Brain microvascular endothelial cell (primary cell): ENCODE data around the gene ITPRID1.

Experiments
- DNase-seq: peaks from one replicate; pipeline ENCODE4 v3.0.0-alpha.2; 2020
- H3K27ac ChIP-seq: fragments of 250-450 bp; sonication (Bioruptor Pico); 2 replicates; pipeline ENCODE4 v1.5.1; 2020; ENCODE audit warnings: mild to moderate bottlenecking, moderate library complexity
- H3K27me3 ChIP-seq: fragments of 250-450 bp; sonication (Bioruptor Pico); replicated peaks from 2 replicates; pipeline ENCODE4 v1.5.1; 2020; ENCODE audit warnings: mild to moderate bottlenecking
- H3K36me3 ChIP-seq: fragments of 250-450 bp; sonication (Bioruptor Pico); replicated peaks from 2 replicates; pipeline ENCODE4 v1.5.1; 2020; ENCODE audit warnings: mild to moderate bottlenecking
- H3K4me3 ChIP-seq: 2 replicates; pipeline ENCODE4 v1.5.1; 2011; ENCODE audit warnings: low read depth, mild to moderate bottlenecking, control low read depth, low read length, moderate library complexity
- in situ Hi-C: cut with HindIII; loops from 2 replicates; pipeline ENCODE4 v1.10.0; 2017; ENCODE audit warnings: low sequenced_read_pairs, low pct_ligation_motif_present
- TF ChIP-seq, protein P1 (sequence below): IDR thresholded peaks from 2 replicates; pipeline ENCODE4 v1.5.1; 2011; ENCODE audit warnings: low read depth, mild to moderate bottlenecking, moderate library complexity, low read length, control low read depth, inconsistent platforms; ENCODE audit errors: missing control alignments

ITPRID1 gene

DNA sequence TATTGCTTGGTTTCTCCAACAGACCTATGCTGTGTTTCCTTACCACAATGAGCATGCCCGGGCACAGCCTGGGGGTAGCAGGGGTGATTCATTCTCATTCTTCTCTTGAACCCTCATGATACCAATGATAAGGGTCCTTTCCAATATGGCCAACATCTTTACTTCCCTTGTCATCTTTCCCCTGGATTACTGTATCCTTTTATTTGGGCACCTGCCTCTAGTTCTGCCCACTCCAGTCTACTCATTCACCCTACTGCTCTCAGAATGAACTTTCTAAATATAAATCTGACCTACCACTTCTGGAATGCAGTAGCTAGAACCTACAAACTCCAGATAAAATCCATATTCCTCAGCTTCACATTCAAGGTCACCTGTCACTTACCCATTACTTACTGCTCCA is 26.4 kb upstream of the ITPRID1 start:
- no peak for DNase-seq
- Histone ChIP-seq H3K4me3 (no peak overlapping the region), H3K27ac (no peak overlapping the region), H3K27me3 (no peaks in the 10 kb centered on the region), H3K36me3 (no peaks in the 10 kb centered on the region)
- TF ChIP-seq, protein P1, sequence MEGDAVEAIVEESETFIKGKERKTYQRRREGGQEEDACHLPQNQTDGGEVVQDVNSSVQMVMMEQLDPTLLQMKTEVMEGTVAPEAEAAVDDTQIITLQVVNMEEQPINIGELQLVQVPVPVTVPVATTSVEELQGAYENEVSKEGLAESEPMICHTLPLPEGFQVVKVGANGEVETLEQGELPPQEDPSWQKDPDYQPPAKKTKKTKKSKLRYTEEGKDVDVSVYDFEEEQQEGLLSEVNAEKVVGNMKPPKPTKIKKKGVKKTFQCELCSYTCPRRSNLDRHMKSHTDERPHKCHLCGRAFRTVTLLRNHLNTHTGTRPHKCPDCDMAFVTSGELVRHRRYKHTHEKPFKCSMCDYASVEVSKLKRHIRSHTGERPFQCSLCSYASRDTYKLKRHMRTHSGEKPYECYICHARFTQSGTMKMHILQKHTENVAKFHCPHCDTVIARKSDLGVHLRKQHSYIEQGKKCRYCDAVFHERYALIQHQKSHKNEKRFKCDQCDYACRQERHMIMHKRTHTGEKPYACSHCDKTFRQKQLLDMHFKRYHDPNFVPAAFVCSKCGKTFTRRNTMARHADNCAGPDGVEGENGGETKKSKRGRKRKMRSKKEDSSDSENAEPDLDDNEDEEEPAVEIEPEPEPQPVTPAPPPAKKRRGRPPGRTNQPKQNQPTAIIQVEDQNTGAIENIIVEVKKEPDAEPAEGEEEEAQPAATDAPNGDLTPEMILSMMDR: no peak
- in situ Hi-C loops: no loop called here

DNA sequence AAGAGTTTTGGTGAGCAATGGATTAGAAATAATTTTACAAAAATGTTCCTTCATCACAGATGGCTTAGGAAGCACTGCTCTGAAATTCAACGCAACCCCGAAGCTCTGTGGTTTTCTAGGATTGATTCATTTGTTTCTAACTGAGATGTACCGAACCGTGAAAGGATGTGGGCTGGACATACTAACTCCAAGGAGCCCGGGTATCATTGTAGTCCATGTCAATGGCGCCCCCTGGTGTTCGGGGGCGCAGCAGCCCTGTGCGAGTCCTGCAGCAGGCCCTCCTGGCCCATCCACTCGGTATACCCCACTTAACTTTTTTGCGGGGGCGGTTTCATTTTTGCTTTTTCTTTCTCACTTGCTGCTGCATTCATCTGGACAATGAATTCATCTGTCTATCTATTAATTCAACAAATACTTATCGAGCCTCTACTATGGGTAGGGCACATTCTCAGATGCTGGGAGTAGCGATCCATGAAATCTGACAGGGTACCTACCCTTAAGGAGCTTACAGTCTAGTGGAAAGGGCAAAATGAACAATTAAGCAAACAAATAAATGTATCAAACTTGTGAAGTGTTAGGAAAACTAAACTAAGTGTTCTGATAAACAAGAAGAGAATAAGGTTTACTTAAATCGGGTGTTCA is 25.2 kb upstream of the ITPRID1 start:
- in situ Hi-C loops: no loop called here
- no peak overlapping the region for H3K4me3 ChIP-seq
- TF ChIP-seq, protein P1: peak; percentile 76
- no peak for DNase-seq
- no peak overlapping the region for H3K27ac ChIP-seq
- no peaks in the 10 kb centered on the region for H3K36me3 ChIP-seq
- no peaks in the 10 kb centered on the region for H3K27me3 ChIP-seq

DNA sequence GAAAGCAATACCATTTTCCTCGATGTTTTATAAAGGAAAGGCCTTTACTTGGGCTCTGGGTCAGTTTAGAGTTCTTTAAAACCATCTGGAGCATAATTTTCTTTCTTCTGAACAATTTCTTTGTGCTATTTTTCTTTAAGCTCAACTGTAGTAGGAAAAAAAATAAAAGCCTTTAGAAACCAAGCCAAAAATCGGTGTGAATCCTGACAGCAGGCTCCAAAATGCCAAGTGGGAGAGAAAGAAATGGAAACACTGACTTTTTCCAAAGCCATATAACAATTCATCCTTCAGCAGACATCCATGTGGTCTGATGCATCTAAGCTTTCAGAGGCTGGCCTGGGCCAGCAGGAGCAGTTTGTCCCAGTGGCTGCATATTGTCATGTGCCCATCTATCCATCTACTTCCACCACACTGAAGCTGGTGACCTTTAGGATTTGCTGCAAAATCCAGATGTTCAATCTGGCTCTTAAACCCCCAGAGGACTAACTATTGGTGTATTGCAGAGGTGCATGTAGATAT is 23.0 kb upstream of the ITPRID1 start:
- H3K27ac ChIP-seq: no peak overlapping the region
- DNase-seq: no peak
- H3K27me3 ChIP-seq: no peaks in the 10 kb centered on the region
- H3K36me3 ChIP-seq: no peaks in the 10 kb centered on the region
- H3K4me3 ChIP-seq: no peak overlapping the region
- in situ Hi-C loops: no loop called here
- TF ChIP-seq, protein P1: no peak

DNA sequence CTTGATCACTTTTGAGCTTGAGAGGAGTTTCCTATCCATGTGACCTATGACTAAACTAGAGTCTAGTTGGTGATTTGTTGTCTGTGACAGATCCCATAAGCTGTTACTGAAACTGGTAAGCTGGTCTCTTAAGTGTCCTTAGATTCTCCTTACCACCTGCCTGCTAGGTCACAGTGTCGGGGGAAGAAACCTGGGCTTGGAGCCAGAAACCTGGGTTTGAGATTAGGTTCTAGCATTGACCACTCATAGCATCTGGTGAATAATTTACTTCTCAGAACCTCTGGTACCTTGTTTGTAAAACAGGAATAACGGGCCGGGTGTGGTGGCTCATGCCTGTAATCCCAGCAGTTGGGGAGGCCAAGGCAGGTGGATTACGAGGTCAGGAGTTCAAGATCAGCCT is 21.8 kb upstream of the ITPRID1 start:
- in situ Hi-C loops: no loop called here
- DNase-seq: no peak
- Histone ChIP-seq H3K4me3 (no peak overlapping the region), H3K27me3 (no peaks in the 10 kb centered on the region), H3K27ac (no peak overlapping the region), H3K36me3 (no peaks in the 10 kb centered on the region)
- TF ChIP-seq, protein P1: no peak

DNA sequence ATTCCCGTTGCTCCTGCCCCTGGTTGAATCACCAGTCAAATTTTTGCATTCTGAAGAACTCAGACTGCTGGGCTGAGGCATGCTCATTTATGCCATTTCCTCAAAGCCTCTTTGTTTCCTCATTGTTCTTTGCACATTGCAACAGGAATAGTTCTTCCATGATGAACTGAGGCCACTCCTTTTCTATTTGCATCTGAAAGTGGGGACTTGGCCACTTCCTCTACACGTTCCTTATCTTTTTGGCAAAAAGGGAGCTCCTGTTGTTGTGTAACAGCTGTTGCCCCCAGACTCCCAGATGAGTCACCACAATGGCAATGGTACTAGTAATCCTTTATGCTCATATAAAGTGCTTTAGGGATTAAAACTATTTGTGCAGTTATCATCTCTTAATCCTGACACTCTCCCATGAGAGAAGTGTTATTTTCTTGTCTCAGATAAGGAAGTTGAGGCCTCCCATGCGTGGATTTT is 20.1 kb upstream of the ITPRID1 start:
- Histone ChIP-seq H3K36me3 (no peaks in the 10 kb centered on the region), H3K27me3 (no peaks in the 10 kb centered on the region), H3K27ac (no peak overlapping the region), H3K4me3 (no peak overlapping the region)
- TF ChIP-seq, protein P1: no peak
- in situ Hi-C loops: no loop called here
- no peak for DNase-seq

DNA sequence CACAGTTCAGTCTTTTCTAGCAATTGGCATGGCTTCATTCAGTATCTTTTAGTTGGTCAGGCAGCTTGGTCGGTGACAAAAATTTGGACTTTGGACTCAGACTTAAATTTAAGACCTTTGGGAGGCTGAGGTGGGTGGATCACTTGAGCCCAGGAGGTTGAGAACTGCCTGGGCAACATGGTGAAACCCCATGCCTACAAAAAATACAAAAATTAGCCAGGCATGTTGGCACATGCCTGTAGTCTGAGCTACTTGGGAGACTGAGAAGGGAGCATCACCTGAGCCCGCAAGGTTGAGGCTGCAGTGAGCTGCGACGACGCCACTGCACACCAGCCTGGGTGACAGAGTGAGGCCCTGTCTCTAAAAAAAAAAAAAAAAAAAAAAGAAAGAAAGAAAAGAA is 19.5 kb upstream of the ITPRID1 start:
- no peaks in the 10 kb centered on the region for H3K36me3 ChIP-seq
- no peaks in the 10 kb centered on the region for H3K27me3 ChIP-seq
- TF ChIP-seq, protein P1: no peak
- in situ Hi-C loops: no loop called here
- no peak overlapping the region for H3K27ac ChIP-seq
- H3K4me3 ChIP-seq: no peak overlapping the region
- DNase-seq: no peak
